DOHH2 (cell line): ENCODE results near the gene FAM124B.

Source experiments
- CTCF ChIP-seq: fragments of 200-600 bp; sonication (generic); IDR thresholded peaks from one replicate; pipeline ENCODE4 v1.5.1; 2014; ENCODE audit warnings: antibody characterized with exemption, mild to moderate bottlenecking, low read depth, low read length; ENCODE audit not compliant: poor library complexity, severe bottlenecking
- EZH2phosphoT487 ChIP-seq: fragments of 200-600 bp; sonication (generic); IDR thresholded peaks from 2 replicates; pipeline ENCODE4 v1.6.1; 2017; ENCODE audit warnings: borderline replicate concordance, mild to moderate bottlenecking, antibody characterized with exemption, low read length, moderate library complexity, mixed read lengths

- TF ChIP-seq CTCF (peak; percentile 84), EZH2phosphoT487 (no peak)
These were observed 32.8 kb downstream of the FAM124B start for GRCh38 chr2:224369028-224369632.
